CD4-positive, alpha-beta T cell treated with Interleukin-2 at 100 ng/mL for 4 hours (primary cell): Measurements from ENCODE around the gene NENF.
"Not testable (repeated sequence)": the region's sequence is repeated elsewhere in the genome, so short reads cannot be mapped to it uniquely, and the experiment has no call there.

Experiments used
- DNase-seq: peaks from one replicate; pipeline ENCODE4 v3.0.0-alpha.2; 2020; ENCODE audit warnings: low spot score

Gene NENF

DNA sequence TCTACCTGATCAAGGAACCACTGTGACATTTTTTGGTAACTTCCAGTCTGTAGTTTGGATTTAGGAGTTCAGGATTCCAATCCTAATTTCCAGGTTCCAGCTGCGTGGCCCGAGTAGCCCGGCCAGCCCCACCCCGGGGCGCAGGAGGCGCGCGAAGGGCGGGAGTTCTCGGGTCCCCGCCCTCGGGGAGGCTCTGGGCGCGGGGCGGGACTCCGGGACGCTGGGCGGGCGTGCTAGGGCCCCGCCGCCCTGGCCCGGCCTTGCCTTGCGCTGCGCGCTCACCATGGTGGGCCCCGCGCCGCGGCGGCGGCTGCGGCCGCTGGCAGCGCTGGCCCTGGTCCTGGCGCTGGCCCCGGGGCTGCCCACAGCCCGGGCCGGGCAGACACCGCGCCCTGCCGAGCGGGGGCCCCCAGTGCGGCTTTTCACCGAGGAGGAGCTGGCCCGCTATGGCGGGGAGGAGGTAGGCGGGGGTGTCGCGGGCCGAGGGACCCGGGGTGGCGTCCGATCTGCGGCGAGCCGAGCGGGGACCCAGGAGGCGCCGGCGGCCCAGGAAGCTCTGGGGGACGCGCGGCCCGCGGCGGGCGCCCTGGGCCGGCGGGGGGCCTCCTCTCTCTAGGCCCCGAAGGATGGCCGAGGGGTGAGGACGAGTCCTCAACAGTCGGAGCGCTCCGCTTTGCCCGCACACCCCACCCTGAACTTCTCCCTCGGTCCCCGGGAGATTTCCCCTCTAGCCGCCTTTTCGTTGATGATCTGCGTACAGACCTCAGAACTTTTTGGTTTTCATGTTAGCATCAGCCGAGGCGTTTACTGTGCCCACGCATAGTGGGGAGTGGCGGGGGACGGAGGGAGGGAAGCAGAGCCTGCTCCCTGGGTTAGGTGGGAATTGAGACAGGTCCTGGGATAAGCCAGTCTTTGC lies at the start of gene NENF:
TSS of gene NENF (plus strand) at position 260 of the 916 bp plus-strand sequence. CDS start at position 284, 24 bp downstream.
- peak; percentile 70 for DNase-seq

DNA sequence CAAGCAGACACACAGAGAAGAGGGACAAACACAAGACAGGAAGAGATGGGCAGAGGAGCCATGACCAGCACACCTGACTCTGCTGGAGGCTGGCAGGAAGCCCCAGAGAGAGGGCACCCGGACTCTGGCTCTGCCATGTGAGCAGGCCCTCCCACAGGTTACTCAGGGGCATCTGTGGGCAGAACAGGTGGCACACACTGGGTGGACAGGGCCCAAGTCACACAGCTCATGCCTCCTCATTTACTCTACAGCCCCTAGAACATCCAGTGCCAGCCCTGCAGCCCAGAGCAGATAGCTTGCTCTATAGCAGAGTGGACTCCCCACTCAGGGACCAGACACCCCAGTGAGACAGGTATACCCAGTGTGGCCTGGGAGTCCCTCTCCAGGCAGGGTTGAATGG lies 46.7 kb upstream of the NENF start:
- no peak for DNase-seq

DNA sequence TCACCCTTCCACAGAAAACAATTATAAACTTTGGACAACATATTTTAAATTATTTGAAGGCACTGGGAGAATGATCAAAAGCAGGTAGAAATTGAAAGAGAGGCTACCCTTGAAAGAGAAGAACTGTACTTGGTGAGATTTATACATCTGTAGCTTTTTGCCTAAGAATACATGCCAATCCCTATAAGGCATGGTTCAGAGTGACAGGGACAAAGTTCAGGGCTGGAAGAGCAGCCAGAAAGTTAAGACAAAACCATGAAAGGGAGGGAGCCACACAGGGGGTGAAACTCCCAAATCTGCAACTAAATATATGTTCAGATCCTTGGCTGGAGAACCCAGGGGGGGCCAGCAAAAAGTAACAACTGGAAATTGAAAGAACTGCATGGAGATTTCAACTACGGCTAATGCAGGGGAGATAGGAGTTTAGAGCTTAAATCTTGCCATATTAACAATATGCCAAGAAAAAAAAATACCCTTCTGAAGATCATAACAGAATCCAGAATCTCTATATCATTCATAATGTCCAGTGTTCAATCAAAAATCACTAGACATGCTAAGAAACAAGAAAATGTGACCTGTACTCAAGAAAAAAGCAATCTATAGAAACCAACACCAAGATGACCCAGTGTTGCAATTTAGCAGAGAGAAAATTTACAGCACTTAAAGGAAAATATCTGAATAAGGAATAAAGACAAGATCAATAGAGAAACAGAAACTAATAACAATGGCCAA lies 43.6 kb upstream of the NENF start:
- no peak for DNase-seq

DNA sequence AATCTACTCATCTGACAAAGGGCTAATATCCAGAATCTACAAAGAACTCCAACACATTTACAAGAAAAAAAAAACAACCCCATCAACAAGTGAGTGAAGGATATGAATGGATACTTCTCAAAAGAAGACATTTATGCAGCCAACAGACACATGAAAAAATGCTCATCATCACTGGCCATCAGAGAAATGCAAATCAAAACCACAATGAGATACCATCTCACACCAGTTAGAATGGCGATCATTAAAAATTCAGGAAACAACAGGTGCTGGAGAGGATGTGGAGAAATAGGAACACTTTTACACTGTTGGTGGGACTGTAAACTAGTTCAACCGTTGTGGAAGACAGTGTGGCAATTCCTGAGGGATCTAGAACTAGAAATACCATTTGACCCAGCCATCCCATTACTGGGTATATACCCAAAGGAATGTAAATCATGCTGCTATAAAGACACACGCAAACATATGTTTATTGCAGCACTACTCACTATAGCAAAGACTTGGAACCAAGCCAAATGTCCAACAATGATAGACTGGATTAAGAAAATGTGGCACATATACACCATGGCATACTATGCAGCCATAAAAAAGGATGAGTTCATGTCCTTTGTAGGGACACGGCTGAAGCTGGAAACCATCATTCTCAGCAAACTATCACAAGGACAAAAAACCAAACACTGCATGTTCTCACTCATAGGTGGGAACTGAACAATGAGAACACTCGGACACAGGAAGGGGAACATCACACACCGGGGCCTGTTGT lies 36.9 kb upstream of the NENF start:
- not testable (repeated sequence) for DNase-seq

DNA sequence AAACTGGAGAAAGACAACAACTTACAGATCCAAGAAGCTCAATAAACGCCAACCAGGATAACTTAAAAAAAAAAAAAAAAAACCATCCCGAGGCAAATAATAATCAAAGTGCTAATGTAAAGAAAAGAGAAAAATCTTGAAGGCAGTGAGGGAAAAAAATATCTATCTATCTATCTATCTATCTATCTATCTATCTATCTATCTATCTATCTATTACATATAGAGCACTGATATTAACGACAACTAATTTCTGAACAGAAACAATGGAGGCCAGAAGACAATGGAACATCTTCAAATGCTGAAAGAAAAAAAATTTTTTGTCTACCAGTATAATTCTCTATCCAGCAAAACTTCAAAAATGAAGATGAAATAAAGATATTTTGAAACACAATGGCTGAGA lies 36.1 kb upstream of the NENF start:
- no peak for DNase-seq

DNA sequence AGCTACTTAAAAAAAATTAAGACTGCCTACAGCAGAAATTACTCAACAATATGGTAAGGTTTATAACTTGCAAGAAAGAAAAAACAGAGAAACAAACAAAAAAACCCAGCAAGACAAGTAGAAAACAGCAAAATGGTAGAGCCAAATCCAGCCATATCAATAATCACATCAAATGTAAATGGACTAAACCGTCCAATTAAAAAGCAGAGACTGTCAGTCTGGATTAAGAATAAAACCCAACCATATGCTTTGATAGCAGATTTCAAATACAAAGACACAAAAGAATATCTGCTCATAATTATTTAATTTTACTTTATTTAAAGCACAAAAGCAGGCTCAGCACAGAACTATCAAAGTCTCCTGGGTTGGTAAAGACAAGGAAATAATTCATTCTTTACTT lies 35.5 kb upstream of the NENF start:
- DNase-seq: no peak

DNA sequence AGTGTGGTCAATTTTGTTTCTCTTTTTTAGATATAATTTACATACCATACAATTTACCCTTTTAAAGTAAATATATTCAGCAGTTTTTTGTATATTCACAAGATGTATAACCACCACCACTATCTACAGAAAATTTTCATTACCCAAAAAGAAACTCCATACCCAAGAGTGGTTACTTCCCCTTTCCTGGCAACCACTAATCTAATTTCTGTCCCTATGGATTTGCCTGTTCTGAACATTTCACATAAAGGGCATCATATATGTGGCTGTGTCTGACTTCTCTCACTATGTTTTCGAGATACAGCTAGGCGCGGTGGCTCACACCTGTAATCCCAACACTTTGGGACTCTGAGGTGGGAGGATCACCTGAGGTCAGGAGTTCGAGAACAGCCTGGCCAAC lies 31.7 kb upstream of the NENF start:
- DNase-seq: no peak

DNA sequence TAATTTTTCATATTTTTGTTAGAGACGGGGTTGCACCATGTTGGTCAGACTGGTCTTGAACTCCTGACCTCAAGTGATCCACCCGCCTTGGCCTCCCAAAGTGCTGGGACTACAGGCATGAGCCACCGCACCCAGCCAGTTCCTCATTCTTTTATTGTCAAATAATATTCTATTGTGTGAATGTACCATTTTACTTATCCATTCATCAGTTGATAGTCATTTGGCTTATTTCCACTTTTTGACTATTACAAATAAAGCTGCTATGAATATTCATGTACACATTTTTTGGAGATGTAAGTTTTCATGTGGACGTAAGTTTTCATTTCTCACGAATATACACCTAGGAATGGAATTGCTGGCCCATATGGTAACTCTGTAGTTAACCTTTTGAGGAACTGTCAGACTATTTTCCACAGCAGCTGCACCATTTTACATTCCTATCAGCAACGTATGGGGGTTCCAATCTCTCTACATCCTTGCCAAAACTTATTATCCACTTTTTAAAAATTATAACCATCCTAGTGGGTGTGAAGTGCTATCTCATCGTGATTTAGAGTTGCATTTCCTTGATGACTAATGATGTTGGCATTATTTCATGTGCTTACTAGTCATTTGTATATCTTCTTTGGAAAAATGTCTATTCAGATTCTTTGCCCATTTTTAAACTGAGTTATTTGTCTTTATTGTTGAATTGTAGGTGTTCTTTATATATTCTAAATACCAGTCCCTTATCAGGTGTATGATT lies 30.7 kb upstream of the NENF start:
- DNase-seq: no peak

DNA sequence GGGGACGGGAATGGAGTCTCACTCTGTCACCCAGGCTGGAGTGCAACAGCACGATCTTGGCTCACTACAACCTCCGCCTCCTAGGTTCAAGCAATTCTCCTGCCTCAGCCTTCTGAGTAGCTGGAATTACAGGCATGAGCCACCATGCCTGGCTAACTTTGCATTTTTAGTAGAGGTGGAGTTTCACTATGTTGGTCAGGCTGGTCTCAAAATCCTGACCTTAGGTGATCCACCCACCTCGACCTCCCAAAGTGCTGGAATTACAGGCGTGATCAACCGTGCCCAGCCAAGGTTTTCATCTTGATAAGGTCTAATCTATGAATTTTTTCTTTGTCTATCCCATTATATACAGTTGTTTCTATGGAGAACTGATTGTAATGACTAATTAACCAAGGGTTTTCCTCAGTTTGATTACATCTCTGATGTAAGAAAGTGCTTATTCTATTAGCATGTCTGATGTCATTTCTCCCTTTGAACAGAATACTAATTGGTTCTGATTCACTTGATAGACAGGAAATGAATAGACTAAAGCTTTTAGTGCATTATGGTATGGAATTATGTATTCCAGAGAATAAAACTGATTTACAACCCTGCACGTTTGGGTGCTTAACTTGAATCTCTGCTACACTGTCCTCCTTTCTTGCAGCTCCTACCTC lies 29.9 kb upstream of the NENF start:
- DNase-seq: no peak

DNA sequence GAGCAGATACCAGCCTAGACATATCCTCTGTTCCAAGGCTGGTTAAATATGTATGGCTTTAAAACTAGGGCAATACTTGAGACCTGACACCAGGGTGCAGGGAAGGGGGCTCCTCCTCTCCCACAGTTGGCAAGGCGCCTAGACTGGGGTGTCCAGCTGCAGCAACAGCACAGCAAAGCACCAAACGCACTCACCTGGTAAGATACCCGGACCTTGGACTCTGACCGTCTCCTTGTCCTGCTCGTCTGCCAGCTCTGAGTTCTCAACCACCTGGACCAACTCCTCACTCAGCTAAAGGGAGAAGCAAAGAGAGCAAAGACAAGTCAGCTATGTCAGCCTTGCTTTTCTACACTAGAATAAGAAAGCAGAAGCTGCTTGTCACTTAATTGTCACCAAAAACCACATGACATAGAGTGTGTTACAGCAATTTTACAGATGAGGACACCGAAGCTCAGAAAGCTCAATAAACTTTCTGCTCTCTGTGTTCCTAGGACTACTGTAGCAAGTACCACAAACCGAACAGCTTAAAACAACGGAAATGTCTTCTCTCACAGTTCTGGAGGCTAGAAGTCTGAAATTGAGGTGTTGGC lies 22.4 kb upstream of the NENF start:
- no peak for DNase-seq

DNA sequence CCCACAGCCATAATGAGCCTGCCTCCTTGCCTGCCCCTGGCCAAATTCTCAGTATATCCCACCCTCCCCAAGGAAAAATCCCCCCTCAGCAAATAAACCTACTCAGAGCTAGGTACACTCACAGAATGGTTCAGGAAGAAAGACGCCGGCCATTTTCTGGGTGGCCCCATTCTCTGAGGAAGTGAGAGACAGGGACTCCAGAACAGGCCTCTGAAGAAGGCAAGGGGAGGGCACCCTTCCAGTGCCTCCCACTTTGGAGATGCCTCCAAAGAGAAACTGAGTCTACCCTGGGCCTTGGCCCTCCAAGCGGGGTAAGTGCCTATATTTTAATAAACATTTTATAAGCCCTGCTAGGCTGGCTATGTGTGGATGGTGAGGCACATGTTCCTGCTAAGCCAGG lies 20.3 kb upstream of the NENF start:
- no peak for DNase-seq

DNA sequence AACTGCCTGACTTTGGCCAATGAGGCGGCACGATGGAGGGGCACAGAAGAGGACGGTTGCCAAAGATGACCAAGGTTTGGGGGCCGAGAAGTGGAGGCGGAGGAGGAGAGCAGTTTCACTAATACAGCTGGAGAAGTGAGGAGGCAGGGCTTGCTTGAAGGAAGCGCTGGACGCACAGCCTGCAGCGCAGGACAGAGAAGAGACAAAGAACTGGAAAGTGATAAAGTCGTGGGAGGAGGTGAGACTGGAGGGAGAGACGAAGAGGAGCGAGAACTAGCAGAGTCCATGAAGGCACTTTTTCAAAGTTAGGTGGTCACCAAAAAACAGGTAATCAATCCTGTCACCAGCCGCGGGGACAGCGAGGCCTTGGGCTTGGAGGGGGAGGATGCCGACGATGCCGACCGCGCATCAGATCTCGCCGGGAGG lies 18.8 kb upstream of the NENF start:
- no peak for DNase-seq

DNA sequence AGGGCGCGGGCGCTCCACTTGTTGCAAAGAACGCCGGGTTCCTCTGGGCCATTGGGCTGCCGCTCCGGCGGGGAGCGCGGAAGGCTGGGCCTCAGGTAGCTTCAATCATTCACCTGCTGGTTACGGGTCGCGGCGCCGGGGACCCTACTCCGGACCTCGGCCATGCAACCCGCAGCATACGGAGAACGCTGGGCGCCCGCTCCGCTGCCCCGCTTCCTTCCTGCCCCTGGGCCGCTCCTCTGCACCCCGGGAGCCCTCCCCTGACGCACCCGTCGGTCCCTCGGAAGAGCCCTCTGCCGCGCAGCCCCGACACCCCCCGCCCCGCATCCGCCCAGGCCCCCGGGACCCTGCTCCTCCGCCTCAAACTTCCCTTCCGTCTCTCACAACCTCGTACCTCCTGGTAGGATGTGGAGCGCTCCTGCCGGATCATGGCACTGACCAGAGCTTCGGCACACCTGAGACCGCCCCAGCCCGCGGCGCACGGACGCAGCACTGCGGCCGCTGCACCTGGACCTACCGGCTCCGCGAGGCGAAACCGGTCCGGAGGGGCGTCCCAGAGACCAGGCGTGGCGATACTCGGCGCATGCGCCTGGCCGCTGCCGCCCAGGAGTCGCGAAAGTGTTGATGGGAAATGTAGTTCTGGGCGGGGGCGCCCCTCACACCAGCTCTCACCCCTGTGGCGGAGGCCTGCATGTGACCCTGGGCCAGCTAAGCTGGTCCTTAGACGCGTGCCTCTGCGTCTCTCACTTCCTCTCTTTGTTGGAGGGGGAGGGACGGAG lies 18.2 kb upstream of the NENF start, which contains the start of gene PACC1:
TSS of gene PACC1 (minus strand) at position 559 of the 779 bp plus-strand sequence. CDS start at position 430, 129 bp downstream.
- DNase-seq: peak; percentile 91

DNA sequence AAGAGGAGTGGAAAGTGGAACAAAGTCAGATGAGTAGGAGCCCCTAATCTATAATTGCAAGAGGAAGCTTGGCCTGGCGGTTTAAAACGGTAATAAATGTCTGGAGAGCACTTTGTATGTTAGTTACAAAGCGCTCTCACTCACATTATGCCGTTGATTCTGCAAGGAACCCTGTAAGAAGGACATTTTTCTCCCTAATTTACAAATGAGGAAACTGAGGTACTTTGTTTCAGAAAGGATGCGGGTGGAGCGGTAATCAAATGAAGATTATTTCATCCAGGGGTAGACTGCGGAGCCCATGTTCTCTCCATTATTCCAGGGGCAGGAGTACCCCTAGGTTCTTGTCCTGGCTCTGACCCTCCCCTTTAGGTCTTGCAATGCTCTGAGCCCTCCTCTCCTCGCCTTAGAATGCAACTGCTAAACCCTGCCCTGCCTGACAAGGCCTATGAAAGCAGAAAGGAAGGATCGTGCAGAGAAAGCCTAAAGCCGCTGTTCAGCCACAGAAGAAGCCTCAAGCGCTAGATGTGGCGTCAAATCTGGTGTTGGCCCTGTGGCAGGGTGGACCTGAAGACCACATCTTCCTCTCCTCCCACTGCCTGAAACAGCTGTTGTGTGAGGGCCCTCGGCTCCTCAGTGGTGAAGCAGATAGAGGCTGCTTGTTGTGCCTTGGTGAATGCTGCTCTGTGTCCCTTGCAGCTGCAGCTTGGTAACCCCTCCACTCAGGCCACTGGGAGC lies 17.4 kb upstream of the NENF start:
- DNase-seq: no peak

DNA sequence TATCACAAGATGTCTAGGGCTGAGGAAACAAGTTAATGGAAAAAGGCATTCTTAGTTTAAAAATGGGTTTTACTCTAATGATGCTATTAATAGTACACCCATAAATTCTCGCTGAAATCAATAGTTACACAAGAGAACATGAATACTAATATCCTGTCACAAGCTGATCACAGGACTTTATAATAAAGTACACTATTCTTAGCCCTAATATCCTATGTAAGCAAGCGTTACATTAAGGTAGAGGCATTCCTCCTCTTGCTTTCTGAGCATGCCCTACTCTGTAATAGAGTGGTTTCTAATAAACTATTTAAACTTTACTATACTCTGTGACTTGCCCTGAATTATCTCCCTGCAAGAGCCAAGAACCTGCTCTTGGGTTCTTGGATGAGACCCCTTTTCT lies 11.6 kb upstream of the NENF start:
- no peak for DNase-seq

DNA sequence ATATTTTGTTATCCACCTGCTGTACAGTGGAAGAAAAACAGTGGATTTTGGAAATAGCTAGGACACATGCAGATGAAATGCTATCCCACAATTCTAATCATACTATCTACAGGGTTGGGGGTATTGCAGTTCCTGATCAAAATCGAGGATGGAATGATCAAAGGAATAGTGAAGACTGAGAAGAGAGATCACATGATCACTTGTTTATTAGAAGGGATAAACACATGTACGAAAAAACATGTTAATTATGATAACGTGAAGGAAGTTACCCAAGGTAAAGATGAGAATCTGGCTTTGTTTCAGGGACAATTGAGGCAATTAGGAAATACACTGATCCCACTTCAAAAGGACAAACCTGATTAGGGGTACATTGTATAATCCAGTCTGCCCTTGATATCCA lies 8.8 kb upstream of the NENF start:
- no peak for DNase-seq

DNA sequence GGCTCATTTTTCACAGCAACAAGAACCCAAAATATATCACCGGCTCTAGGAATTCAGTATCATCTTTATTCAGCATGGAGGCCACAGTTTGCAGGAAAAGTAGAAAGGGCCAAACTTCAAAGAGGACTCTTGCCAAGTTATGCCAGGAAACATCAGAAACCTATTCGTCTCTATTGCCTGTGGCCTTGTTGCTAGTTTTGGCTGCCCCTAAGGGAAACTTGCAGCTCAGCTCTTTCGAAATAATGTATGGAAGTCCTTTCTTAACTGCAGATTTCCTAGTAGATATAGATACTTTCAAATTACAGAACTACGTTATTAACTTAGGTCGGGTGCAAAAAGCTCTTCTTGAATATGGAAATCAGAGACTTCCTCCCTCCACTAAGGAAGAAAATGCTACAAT lies 4.2 kb upstream of the NENF start:
- DNase-seq: no peak

DNA sequence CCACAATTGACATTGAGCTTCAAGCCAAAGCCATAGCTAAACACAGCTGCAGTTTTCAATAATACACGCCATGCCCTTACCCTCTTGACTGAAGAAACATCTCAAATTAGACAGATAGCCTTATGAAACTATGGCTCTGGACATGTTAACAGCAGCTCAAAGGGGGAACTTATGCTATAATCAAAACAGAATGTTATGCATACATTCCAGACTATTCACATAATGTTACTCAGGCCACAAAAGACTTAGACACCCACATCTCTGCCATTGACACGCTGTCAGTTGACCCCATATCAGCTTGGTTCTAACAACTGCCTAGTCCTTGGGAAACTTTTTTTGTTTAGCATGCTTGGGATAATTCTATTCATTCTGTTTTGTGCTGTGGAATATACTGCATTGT lies 2.3 kb upstream of the NENF start:
- no peak for DNase-seq

DNA sequence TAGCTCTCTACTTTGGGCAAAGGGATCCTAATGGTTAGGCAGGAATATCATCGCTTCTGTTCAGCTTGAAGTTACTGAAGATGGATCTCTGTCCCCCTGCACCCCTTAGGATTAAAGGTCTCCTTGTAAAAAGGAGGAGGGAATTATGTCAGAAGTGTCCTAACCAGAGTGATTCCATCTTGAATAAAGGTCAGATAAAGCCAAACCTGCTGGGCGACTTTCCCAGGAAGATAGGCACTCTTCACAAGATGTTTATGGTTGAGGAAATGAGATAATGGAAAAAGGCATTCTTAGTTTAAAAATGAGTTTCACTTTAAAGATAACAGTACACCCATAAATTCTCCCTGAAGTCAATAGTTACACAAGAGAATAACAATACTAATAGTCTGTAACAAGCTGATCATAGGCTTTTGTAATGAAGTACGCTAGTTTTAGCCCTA lies 1.7 kb upstream of the NENF start:
- no peak for DNase-seq
